HUDEP-2 (cell line): Measurements from ENCODE around the gene SLX4IP.

Source experiments
- DNase-seq, 76 experiments: peaks; one replicate each; lab custom pipeline; 2025; ENCODE audit not compliant: unreplicated experiment in 76 of 76; lab: John Stamatoyannopoulos, UW

Gene SLX4IP

GRCh38 chr20:10655720-10656669 lies 220.9 kb downstream of the SLX4IP start:
- DNase-seq: no peak

DNA sequence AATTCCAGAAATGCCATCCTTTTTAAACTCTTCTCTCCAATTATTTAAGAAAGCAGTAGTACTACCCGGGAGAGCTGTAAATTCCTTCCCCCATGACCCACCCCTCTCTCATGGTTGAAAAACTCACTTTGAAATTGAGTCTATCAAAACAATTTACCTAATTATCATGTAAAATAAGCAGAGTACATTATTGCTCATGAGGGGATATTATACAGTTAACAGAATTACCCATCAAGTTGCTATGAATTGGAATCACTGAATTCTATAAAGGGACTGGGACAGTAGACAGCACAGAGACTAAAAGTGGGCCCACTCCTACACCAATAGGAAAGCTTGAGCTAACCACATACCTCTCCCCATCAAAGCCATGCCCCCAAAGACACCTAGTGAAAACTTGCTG lies 222.3 kb downstream of the SLX4IP start:
- DNase-seq: no peak

DNA sequence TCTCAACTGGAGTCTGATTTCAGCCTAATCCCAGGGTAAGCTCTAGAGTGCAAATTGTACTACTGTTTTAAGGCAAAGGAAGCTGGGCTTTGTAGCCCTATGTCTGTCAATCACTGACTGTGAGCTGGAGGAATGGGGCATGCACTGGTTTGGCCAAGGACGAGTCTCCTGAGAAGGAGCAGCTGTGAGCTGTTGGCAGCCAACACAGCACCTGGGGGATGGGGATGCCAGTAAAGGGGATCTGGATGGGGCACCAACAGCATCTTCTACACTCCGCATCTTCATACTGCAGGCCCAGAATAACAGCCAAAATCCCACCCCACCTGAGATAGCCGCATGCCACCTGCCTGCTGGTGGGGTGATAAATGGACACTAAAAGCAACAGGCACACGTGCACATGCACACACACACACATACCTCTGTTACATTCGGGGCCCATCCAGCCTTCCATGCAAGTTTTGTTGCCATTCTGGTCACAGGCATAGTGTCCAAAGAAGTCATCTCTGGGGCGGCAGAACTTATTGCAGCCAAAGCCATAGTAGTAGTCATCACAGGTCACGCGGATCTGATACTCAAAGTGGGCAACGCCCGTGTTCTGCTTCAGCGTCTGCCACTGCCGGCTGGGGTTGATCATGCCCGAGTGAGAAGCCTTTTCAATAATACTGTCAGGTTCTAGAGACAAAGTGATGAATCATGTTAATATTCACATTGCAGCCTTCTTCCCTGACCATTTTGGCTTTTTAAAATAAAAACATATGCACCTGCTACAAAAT lies 223.1 kb downstream of the SLX4IP start:
- DNase-seq: peak in 28 of 76 experiments; percentile 3 to 64 (median 14)

GRCh38 chr20:10658876-10659632 lies 223.9 kb downstream of the SLX4IP start:
- DNase-seq: no peak

GRCh38 chr20:10659651-10660601 lies 224.8 kb downstream of the SLX4IP start:
- DNase-seq: no peak

DNA sequence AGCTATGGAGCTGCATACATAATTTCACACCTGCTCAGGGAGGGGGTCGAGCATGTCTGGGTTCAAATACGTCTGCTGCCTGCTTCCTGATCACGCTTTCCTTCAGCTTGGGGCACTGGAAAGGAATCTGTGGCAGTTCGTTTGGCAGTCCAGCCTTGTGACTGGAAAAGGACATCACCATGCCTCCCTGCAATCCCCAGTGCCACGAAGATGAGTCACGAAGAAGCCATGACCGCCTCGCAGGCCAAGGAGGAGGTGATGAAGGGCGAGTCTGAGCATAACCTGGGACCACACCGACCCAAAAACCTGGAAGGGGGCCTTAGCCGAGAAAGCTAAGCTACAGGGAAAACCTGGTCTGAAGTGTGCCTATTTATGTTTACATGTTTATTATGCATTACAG lies 225.6 kb downstream of the SLX4IP start:
- no peak for DNase-seq

- no peak for DNase-seq
Measured at GRCh38 chr20:10661261-10661660, 226.2 kb downstream of the SLX4IP start.

GRCh38 chr20:10662151-10662550 lies 227.0 kb downstream of the SLX4IP start:
- DNase-seq: no peak

GRCh38 chr20:10662661-10663458 lies 227.8 kb downstream of the SLX4IP start:
- DNase-seq: no peak

DNA sequence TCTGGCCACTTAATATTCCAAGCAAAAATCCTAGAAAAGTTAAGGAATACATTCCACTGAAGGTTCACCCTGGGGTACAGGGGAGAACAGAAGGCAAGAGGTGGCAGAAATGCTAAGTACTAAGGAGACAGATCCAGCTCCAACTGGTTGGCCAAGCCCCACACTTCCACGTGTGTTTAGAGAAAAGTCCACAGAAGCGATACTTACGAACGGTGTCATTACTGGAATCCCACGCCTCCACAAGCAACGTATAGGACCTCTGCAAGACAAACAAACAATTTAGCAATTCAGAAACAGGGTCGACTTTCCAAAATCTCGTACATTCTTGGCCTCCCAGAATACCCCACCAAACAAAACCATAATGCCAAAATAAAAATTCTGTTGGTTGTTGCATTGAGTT lies 228.7 kb downstream of the SLX4IP start:
- no peak for DNase-seq

DNA sequence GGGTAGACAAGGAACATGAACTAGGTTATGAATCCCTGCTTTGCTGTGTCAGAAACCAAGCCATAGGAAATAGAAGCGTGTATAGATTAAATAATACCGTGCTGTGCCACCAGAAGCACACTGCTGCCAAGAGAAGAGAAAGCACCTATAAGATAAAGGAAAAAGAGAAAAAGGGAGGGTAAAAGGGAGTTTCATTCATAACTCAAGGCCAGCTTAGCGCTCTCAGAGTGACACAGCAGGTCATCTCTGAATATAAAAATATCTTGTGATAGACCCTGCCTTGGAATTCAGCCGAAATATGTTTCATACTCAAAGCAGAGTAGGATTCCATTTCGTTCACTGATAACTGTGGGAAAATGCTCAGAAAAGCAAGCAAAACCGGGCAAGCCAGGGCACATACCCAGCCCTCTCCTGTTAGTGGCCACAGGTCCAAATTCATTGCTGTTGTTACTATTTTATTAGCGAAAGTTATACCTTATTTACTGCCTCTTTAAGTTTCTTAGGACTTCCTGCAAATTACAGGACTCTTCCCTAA lies 230.0 kb downstream of the SLX4IP start:
- DNase-seq: peak in 10 of 76 experiments; percentile 2 to 18 (median 8)

- no peak for DNase-seq
Measured at GRCh38 chr20:10665791-10666190, 230.7 kb downstream of the SLX4IP start.

DNA sequence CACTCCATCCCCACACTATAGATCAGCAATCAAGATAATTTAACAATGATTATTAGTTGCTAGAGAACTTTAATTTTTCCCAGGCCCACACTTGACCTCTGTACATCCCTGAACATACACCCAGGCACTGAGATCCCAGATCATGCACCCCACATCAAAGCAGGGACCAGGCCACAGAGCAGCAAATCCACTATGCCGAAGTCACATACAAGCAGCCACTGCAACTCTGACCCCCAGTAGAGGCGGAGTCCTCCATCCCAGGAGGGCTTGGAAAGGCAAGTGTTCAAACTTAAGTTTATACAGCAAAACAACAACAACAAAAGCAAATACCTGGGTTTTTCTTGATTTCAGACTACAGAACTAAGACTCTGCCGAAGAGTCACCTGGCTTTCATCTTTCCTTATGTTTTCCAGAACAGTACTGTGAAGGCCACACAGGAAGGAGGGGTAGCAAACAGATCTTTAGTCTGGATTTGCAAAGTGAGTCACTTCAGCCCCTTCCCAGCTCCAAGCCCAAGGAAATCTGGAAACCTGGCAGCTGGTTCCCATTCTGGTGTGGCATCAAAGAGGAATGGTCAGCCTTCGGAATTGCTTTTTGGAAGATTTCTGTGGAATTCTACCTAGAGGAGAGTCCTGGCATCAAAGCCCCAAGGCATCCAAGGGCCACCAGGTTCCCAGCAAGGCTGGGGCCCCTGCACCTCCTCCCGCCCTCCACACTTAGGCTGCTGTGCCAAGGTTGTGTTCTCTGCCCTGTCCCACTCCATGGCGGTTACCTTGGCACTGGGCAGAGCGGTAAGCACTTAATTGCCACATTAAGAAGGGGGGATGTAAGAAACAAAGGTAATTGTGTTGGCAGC lies 231.3 kb downstream of the SLX4IP start:
- DNase-seq: no peak

- no peak for DNase-seq
Measured at GRCh38 chr20:10667077-10667401, 231.9 kb downstream of the SLX4IP start.

DNA sequence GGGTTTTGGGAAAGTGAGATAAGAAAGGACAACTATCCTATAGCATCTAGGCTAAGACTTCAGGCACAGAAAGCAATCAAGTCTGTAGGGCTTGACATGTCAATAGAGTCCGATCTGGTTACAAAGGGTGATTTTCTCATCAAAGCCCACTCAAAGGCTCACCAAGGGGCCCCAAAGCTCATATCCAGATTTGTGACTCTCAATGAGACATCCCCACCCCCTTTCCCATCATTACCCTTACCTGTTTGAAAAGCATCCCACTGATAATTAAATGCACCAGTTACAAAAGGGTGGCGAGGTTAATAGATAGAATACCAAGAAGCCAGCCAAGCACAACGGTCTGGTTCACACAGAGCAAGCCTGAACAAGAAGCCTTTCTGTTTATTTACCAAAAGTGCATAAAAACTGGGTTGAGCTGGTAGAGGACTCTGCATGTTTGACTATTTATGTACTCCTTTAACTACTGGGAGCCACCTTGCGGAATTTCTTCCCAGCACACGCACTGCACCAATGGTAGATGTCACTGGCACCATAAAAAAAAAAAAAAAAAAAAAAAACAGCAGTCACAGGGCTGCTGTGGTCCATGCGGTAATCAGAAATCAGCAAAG lies 232.6 kb downstream of the SLX4IP start:
- no peak for DNase-seq

- DNase-seq: no peak
Measured at GRCh38 chr20:10668677-10669368, 233.7 kb downstream of the SLX4IP start.

DNA sequence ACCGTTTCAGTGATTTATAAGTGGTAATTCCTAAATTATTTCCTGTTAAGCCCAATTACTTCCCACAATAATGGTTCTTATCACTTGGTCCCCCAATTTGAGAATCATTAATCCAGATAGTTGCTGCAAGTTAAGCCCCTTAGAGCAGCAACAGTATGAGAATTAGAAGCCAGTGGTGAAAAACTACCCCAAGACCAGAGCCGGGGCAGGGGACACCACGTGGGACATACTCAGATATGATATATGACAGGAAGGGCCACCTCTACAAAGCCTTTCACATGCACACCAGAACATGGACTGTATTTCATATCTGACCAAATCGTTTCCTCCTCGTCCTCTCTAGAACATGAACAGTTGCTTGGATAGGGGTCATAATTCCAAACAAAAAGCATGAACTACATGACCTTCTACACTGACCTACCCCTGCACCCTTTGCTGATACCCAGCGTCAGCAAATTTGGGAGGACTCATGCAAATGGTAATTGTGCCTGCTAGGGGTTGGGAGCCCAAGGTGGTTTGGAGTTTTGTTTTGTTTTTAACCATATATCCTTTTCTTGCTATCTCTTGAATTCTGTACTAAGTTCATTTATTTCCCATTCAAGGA lies 234.8 kb downstream of the SLX4IP start:
- no peak for DNase-seq
